H9 (cell line): Measurements from ENCODE around the gene LHX1. TPM values are rescaled to one million over a fixed set of nuclear protein-coding genes. Genes with fewer than 3 reads are reported as not detected.

Source experiments
- DNase-seq: peaks from one replicate; pipeline ENCODE4 v3.0.0-alpha.2; 2017
- H2AFZ ChIP-seq: one replicate; pipeline ENCODE4 v1.6.1; 2013; ENCODE audit warnings: mild to moderate bottlenecking, low read length, control low read depth, moderate library complexity
- H2AK5ac ChIP-seq: 2 replicates; pipeline ENCODE4 v1.6.1; 2013; ENCODE audit warnings: low read length, control low read depth, mixed read lengths; ENCODE audit not compliant: insufficient read length
- H2BK120ac ChIP-seq: one replicate; pipeline ENCODE4 v1.6.1; 2013; ENCODE audit warnings: low read depth, mild to moderate bottlenecking, low read length, control low read depth, inconsistent platforms; ENCODE audit not compliant: poor library complexity, severe bottlenecking
- H2BK12ac ChIP-seq: 2 replicates; pipeline ENCODE4 v1.6.1; 2013; ENCODE audit warnings: low read length, control low read depth, mixed read lengths, low read depth; ENCODE audit not compliant: insufficient read length
- H2BK15ac ChIP-seq: 2 replicates; pipeline ENCODE4 v1.6.1; 2013; ENCODE audit warnings: low read depth, low read length, control low read depth
- H2BK20ac ChIP-seq: one replicate; pipeline ENCODE4 v1.6.1; 2013; ENCODE audit warnings: low read depth, mild to moderate bottlenecking, low read length, control low read depth, inconsistent platforms; ENCODE audit not compliant: poor library complexity, severe bottlenecking
- H2BK5ac ChIP-seq: 2 replicates; pipeline ENCODE4 v1.6.1; 2013; ENCODE audit warnings: low read length, control low read depth, mixed read lengths; ENCODE audit not compliant: insufficient read length
- H3K14ac ChIP-seq: 2 replicates; pipeline ENCODE4 v1.6.1; 2013; ENCODE audit warnings: low read length, control low read depth; ENCODE audit not compliant: insufficient read depth
- H3K18ac ChIP-seq: 2 replicates; pipeline ENCODE4 v1.6.1; 2013; ENCODE audit warnings: low read depth, mild to moderate bottlenecking, mixed read lengths, low read length, control low read depth; ENCODE audit not compliant: insufficient read length
- H3K23ac ChIP-seq: 2 replicates; pipeline ENCODE4 v1.6.1; 2013; ENCODE audit warnings: low read length, control low read depth, mixed read lengths, low read depth; ENCODE audit not compliant: insufficient read length
- H3K23me2 ChIP-seq: 2 replicates; pipeline ENCODE4 v1.6.1; 2013; ENCODE audit warnings: low read depth, mild to moderate bottlenecking, mixed read lengths, low read length, control low read depth; ENCODE audit not compliant: insufficient read length, poor library complexity, severe bottlenecking
- H3K27ac ChIP-seq: 2 replicates; pipeline ENCODE4 v1.5.1; 2013; ENCODE audit warnings: low read length, control low read depth, mixed read lengths, low read depth; ENCODE audit not compliant: insufficient read length
- H3K27me3 ChIP-seq: 2 replicates; pipeline ENCODE4 v1.6.1; 2013; ENCODE audit warnings: low read length, control low read depth, inconsistent platforms; ENCODE audit not compliant: insufficient read depth
- H3K4ac ChIP-seq: 2 replicates; pipeline ENCODE4 v1.6.1; 2013; ENCODE audit warnings: low read depth, mild to moderate bottlenecking, control low read depth, inconsistent platforms, low read length, moderate library complexity
- H3K4me1 ChIP-seq: 2 replicates; pipeline ENCODE4 v1.6.1; 2013; ENCODE audit warnings: low read length, control low read depth, inconsistent platforms; ENCODE audit not compliant: insufficient read depth
- H3K4me2 ChIP-seq: 2 replicates; pipeline ENCODE4 v1.6.1; 2013; ENCODE audit warnings: low read length, control low read depth, mixed read lengths; ENCODE audit not compliant: insufficient read length, insufficient read depth
- H3K56ac ChIP-seq: 2 replicates; pipeline ENCODE4 v1.6.1; 2013; ENCODE audit warnings: low read depth, mild to moderate bottlenecking, mixed read lengths, low read length, control low read depth; ENCODE audit not compliant: insufficient read length
- H3K79me1 ChIP-seq: 2 replicates; pipeline ENCODE4 v1.6.1; 2013; ENCODE audit warnings: low read depth, mild to moderate bottlenecking, moderate library complexity, low read length, control low read depth, inconsistent platforms; ENCODE audit not compliant: insufficient read depth, poor library complexity, severe bottlenecking
- H3K79me2 ChIP-seq: 2 replicates; pipeline ENCODE4 v1.6.1; 2013; ENCODE audit warnings: low read length, control low read depth, inconsistent platforms; ENCODE audit not compliant: insufficient read depth
- H3K9ac ChIP-seq: 2 replicates; pipeline ENCODE4 v1.6.1; 2013; ENCODE audit warnings: low read length, control low read depth, mixed read lengths; ENCODE audit not compliant: insufficient read length; ENCODE audit errors: extremely low read depth
- H3K9me3 ChIP-seq: one replicate; pipeline ENCODE4 v1.6.1; 2013; ENCODE audit warnings: low read depth, low read length, inconsistent platforms; ENCODE audit not compliant: control insufficient read depth
- H3T11ph ChIP-seq: one replicate; pipeline ENCODE4 v1.6.1; 2013; ENCODE audit warnings: mild to moderate bottlenecking, low read length, control low read depth, inconsistent platforms
- H4K20me1 ChIP-seq: one replicate; pipeline ENCODE4 v1.6.1; 2013; ENCODE audit not compliant: control insufficient read depth, insufficient read length, insufficient read depth
- H4K5ac ChIP-seq: 2 replicates; pipeline ENCODE4 v1.6.1; 2013; ENCODE audit warnings: low read depth, mild to moderate bottlenecking, mixed read lengths, low read length, control low read depth; ENCODE audit not compliant: insufficient read length
- H4K8ac ChIP-seq: replicated peaks from 2 replicates; pipeline ENCODE4 v1.6.1; 2013; ENCODE audit warnings: low read length, control low read depth, mixed read lengths, low read depth; ENCODE audit not compliant: insufficient read length
- H4K91ac ChIP-seq: 2 replicates; pipeline ENCODE4 v1.6.1; 2013; ENCODE audit warnings: low read depth, mild to moderate bottlenecking, moderate library complexity, mixed read lengths, low read length, control low read depth; ENCODE audit not compliant: insufficient read length
- H3K27ac Mint-ChIP-seq, 3 experiments: 2 replicates in 2 of 3; 3 replicates in 1 of 3; pipeline ENCODE4 v1.8.0; 2020 to 2021; ENCODE audit warnings: mixed read lengths in 3 of 3, mild to moderate bottlenecking in 1 of 3, moderate library complexity in 1 of 3
- H3K27me3 Mint-ChIP-seq: 2 replicates; pipeline ENCODE4 v1.8.0; 2021; ENCODE audit warnings: low read depth, mild to moderate bottlenecking, moderate library complexity, mixed read lengths
- H3K36me3 Mint-ChIP-seq, 3 experiments: 2 replicates in 2 of 3; 3 replicates in 1 of 3; pipeline ENCODE4 v1.8.0; 2020 to 2021; ENCODE audit warnings: low read depth in 3 of 3, mixed read lengths in 3 of 3; ENCODE audit not compliant: insufficient read depth in 1 of 3
- H3K4me1 Mint-ChIP-seq, 2 experiments: 2 replicates each; pipeline ENCODE4 v1.8.0; 2020; ENCODE audit warnings: mixed read lengths in 2 of 2
- H3K4me3 Mint-ChIP-seq, 2 experiments: 2 replicates in 1 of 2; 3 replicates in 1 of 2; pipeline ENCODE4 v1.8.0; 2020 to 2021; ENCODE audit warnings: mild to moderate bottlenecking in 2 of 2, mixed read lengths in 2 of 2, moderate library complexity in 1 of 2
- H3K9me3 Mint-ChIP-seq, 2 experiments: 2 replicates in 1 of 2; 3 replicates in 1 of 2; pipeline ENCODE4 v1.8.0; 2020; ENCODE audit warnings: mild to moderate bottlenecking in 2 of 2, mixed read lengths in 2 of 2, moderate library complexity in 1 of 2
- WGBS: extraction: QIAGEN DNeasy Blood & Tissue Kit; methylation state at CpG from one replicate; pipeline ENCODE4 v1.1.7; 2013; ENCODE audit warnings: missing lambda C conversion rate, low lambda C conversion rate, mixed read lengths; ENCODE audit not compliant: insufficient read length; ENCODE audit errors: extremely low coverage; 5-methylcytosine and 5-hydroxymethylcytosine counted together
- total RNA-seq: library from RNA; stranded (reverse); gene quantifications from 2 replicates; pipeline ENCODE4 v1.2.1, GENCODE V29; 2021
- TF ChIP-seq, protein P1 (sequence below): fragments of 200-600 bp; sonication (generic); conservative IDR thresholded peaks from 3 replicates; pipeline ENCODE4 v1.8.0; 2021; ENCODE audit warnings: antibody characterized with exemption, mild to moderate bottlenecking

The LHX1 gene
- total RNA-seq, 1 experiment from 2014 or later = 0.22 TPM

DNA sequence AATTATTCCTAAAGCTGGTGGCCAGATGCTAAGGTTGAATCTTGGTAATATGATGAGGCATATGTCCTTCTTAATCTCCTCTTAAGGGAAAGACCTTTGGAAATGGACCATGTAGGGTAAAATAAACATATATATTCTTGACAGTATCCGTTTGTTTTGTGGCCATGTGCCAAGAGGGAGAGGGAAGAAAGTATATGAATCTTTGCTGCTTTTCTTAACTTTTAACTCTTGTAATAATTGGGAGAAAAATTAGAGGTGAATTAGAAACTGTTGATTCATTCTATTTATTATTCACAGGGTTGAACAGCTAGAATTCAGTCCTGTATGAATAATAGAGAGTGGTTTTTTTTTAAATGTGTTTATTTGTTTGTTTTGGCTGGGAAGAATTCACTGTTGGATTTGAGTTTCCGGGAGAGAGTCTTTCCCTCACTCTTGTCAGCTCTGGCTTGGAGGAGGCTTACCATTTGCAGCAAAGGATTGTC is 43.0 kb downstream of the LHX1 start:
- H3K27ac Mint-ChIP-seq = peak overlapping the region in 2 of 3 experiments; percentile 4 to 83; a peak in 3 of 7 replicates
- no peak overlapping the region for H2BK120ac ChIP-seq
- no peaks in the 10 kb centered on the region for H4K20me1 ChIP-seq
- no peak overlapping the region for H3K56ac ChIP-seq
- H3K79me1 ChIP-seq = no peaks in the 10 kb centered on the region
- WGBS = no CpG with 5 or more reads among the region's 2 CpGs
- no peak overlapping the region for H3K4ac ChIP-seq
- H2AFZ ChIP-seq = no peak overlapping the region
- no peak overlapping the region for H3K27ac ChIP-seq
- H4K5ac ChIP-seq = no peak overlapping the region
- H3K36me3 Mint-ChIP-seq = peaks cover 3 to 16% (median 4%) of the 10 kb centered on the region in 3 experiments; a peak in 4 of 7 replicates
- no peak overlapping the region for H2BK20ac ChIP-seq
- H3T11ph ChIP-seq = no peak overlapping the region
- H4K91ac ChIP-seq = no peak overlapping the region
- no peak overlapping the region for H2BK12ac ChIP-seq
- H3K23ac ChIP-seq = no peak overlapping the region
- H3K9me3 ChIP-seq = no peaks in the 10 kb centered on the region
- no peak overlapping the region for H2BK15ac ChIP-seq
- H3K4me1 ChIP-seq = no peaks in the 10 kb centered on the region
- H3K4me3 Mint-ChIP-seq = no peak overlapping the region
- H2AK5ac ChIP-seq = no peak overlapping the region
- TF ChIP-seq, protein P1, sequence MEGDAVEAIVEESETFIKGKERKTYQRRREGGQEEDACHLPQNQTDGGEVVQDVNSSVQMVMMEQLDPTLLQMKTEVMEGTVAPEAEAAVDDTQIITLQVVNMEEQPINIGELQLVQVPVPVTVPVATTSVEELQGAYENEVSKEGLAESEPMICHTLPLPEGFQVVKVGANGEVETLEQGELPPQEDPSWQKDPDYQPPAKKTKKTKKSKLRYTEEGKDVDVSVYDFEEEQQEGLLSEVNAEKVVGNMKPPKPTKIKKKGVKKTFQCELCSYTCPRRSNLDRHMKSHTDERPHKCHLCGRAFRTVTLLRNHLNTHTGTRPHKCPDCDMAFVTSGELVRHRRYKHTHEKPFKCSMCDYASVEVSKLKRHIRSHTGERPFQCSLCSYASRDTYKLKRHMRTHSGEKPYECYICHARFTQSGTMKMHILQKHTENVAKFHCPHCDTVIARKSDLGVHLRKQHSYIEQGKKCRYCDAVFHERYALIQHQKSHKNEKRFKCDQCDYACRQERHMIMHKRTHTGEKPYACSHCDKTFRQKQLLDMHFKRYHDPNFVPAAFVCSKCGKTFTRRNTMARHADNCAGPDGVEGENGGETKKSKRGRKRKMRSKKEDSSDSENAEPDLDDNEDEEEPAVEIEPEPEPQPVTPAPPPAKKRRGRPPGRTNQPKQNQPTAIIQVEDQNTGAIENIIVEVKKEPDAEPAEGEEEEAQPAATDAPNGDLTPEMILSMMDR = no peak
- no peak overlapping the region for H3K14ac ChIP-seq
- no peaks in the 10 kb centered on the region for H3K27me3 ChIP-seq
- no peak overlapping the region for H3K18ac ChIP-seq
- H4K8ac ChIP-seq = no peak overlapping the region
- no peaks in the 10 kb centered on the region for H3K23me2 ChIP-seq
- H3K9me3 Mint-ChIP-seq = no peaks in the 10 kb centered on the region
- 0 out of 2 replicates have a peak, but pooled peaks cover 2% of the 10 kb centered on the region for H3K79me2 ChIP-seq
- H3K27me3 Mint-ChIP-seq = no peaks in the 10 kb centered on the region
- no peak overlapping the region for H3K9ac ChIP-seq
- no peak for DNase-seq
- H3K4me1 Mint-ChIP-seq = peaks cover 11 to 16% of the 10 kb centered on the region in 2 experiments
- H3K4me2 ChIP-seq = no peak overlapping the region
- no peak overlapping the region for H2BK5ac ChIP-seq
